GM20000 (cell line): ENCODE results near the gene GABBR2.

Source experiments
- DNase-seq: peaks from one replicate; pipeline ENCODE4 v3.0.0; 2012; ENCODE audit warnings: low spot score
- TF ChIP-seq, protein P1 (sequence below): IDR thresholded peaks from 2 replicates; pipeline ENCODE4 v1.5.1; 2012; ENCODE audit warnings: mild to moderate bottlenecking, control low read depth; ENCODE audit errors: extremely low read depth, missing control alignments

GABBR2 gene

DNA sequence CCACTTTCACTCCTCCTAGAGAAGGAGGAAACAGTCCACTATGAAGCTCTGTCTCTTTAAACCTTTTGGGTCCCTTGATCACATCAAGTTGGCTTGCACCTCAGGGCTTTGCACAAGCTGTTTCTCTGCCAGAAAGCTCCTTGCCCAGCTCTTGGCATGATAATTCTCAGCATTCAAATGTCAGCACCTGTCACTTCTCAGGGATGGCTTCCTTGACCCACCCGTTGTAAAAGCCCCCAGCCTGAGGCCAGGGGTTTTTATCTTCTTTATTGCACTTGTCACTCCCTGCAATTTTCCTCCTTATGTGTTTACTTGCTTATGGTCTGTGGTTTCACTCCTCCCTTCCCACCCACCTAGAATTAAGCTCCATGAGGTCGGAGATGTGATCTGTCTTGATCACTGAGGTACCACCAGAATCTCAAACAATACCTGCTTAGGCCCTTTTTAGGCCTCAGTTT lies 252.6 kb downstream of the GABBR2 start:
- TF ChIP-seq, protein P1, sequence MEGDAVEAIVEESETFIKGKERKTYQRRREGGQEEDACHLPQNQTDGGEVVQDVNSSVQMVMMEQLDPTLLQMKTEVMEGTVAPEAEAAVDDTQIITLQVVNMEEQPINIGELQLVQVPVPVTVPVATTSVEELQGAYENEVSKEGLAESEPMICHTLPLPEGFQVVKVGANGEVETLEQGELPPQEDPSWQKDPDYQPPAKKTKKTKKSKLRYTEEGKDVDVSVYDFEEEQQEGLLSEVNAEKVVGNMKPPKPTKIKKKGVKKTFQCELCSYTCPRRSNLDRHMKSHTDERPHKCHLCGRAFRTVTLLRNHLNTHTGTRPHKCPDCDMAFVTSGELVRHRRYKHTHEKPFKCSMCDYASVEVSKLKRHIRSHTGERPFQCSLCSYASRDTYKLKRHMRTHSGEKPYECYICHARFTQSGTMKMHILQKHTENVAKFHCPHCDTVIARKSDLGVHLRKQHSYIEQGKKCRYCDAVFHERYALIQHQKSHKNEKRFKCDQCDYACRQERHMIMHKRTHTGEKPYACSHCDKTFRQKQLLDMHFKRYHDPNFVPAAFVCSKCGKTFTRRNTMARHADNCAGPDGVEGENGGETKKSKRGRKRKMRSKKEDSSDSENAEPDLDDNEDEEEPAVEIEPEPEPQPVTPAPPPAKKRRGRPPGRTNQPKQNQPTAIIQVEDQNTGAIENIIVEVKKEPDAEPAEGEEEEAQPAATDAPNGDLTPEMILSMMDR = no peak
- DNase-seq = no peak

DNA sequence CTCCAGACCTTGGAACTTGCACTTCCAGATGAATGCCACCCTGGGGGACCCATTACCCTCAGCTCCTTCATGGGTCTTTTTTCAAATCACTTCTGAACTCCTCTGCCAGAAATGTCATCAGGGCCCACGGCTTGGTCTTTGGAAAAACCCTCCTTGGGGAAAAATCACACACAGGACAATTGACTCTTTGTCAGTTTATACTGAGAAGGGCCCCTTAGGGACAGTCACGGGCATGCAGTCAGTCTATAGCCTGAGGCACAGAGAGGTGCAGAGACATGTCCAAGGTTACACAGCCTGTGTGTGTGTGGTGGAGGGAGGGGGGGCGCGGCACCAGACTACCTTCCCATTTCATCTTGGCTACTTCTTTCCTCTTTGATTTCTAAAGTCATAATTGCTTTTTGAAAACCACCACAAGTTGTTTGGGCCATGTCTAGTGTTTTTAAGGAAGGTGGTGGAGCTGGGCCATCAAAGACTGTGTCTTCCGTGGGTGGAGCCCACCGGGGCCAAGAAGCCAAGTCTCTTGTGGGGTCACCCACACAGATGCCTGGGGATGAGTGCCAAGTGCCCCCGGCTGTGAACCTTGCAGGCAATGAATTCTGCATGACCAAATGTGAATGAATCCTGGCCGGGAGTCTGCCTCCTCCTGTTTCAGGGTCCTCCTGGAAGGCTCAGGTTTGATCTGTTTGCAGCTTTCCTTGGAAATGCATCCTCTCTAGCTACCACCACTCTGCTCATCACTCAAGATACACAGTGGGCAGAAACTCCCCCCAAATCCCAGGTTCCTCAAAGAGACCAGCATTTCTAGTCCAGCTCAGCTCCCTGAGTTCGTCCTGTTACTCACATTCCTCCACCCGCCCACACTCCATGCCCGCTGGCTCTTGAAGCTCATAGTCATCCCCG lies 253.2 kb downstream of the GABBR2 start:
- no peak for DNase-seq
- TF ChIP-seq, protein P1 = no peak

DNA sequence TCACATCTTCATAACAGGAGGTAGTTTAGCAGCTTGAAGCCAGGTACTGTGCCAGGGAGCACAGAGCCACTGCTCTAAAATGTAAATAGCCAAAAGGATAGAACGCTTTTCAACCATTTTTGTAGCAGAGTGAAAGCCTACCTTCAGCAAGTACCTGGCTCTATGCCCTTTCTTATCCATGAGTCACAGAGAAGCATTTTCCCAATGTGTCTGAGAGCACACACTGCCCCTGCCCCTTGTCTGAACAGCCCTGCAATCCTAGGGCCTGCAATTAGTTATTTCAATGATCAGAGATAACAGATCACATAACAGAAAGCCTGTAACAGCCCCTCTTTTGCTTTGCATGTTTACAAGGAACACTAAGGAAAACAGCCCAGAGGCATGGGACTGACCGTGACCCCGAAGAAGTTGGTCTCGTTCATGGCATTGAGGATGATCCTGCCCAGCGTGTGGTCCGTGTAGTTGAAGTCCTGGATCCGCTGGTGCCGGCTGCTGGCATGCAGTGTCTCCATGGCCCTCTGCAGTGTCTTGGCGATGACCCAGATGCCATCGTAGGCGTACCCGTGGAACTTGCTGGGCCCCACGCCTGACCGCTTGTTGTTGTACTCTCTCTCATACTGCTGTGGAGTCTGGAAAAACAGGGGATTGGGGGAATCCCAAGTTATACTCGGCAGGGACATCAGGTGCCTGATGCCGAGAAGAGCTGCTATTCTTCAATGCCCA lies 255.0 kb downstream of the GABBR2 start:
- TF ChIP-seq, protein P1 = no peak
- no peak for DNase-seq

DNA sequence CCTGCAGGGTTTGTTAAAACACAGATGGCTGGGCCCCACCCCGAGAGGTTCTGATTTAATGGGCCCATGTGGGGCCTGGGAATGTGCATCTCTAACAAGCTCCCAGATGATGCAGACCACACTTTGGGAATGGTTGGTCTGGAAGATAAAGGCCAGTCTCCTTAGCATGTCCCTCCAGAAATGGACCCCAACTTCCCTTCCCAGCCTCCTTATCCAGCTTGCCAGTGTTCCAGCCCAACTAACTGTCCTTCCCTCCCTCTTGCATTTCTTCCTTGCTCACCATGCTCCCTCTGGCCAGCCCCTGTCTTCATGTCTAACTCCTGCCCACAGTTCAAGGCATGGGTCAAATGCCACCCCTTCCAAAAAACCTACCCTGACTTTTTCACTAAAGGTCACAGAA lies 257.2 kb downstream of the GABBR2 start:
- TF ChIP-seq, protein P1 = no peak
- no peak for DNase-seq

DNA sequence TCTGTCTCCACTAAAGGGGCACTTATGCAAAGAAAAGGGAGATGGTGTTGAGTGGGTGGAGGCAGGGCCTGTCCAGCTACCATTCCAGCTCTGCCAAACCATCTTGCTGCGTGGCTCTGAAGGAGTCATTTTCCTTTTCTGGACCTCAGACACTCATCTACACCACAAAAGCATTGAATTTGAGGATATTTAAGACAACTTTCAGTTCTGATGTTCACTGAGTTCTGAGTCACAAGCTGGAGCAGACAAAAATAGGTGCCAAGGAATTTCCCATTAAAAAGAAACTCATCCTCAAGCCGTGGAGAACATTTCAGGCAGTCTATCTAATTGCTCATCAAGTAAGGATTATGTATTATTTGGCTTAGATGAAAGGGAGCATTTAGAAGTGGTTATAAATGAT lies 258.2 kb downstream of the GABBR2 start:
- TF ChIP-seq, protein P1 = no peak
- no peak for DNase-seq

DNA sequence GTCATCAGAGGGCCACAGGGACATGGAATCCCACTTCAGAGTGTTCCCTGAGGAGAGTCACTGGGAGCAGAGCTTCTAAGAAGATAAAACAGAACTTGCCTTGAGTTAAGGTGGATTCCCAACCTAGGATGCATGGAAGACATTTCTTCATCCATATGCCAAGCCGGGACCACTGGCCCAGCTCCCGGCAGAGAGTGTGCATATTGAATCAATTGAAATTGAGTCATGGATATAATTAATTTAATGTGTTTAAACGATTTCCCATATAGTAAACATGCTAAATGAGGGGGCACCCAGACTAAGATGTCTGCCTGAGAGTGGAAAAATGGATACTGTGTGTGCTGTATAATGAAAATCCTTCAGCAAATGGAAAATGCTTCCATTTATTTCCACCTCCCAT lies 258.9 kb downstream of the GABBR2 start:
- DNase-seq = no peak
- TF ChIP-seq, protein P1 = no peak

DNA sequence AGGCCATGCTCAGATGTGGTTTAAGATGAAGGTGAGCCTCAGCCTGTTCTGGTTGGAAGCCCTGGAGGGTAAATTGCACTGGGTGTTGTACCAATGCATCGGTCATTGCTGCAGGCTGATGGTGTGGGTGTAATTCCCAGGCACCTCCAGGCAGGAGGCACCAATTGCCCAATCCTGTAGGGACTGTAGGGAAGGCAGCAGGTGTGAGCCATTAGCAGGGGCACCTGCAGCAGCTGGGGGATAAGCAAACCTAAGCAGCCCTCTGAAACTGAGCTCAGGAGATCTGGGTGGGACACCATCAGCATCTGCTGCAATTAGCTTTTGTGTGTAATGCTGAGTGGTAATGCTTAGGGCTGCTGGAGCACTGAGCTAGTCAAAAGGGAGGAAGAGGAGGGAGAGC lies 263.2 kb downstream of the GABBR2 start:
- TF ChIP-seq, protein P1 = no peak
- no peak for DNase-seq
